GM18907 (cell line): ENCODE results near the gene CFAP251.

Experiments
- ATAC-seq: cut with Tn5 transposase; IDR thresholded peaks from one replicate; pipeline ENCODE4 v1.9.1; 2021; ENCODE audit warnings: mild to moderate bottlenecking, moderate library complexity; ENCODE audit not compliant: unreplicated experiment

Gene CFAP251

GRCh38 chr12:121996050-121996944 lies 77.9 kb downstream of the CFAP251 start:
- ATAC-seq: no peak

GRCh38 chr12:121996945-121997612 lies 78.7 kb downstream of the CFAP251 start:
- no peak for ATAC-seq

GRCh38 chr12:122001466-122002209 lies 83.2 kb downstream of the CFAP251 start:
- no peak for ATAC-seq

GRCh38 chr12:122003651-122004611 lies 85.5 kb downstream of the CFAP251 start:
- no peak for ATAC-seq

GRCh38 chr12:122004633-122005071 lies 86.3 kb downstream of the CFAP251 start:
- ATAC-seq: no peak

GRCh38 chr12:122005252-122005776 lies 86.9 kb downstream of the CFAP251 start:
- ATAC-seq: no peak

GRCh38 chr12:122006186-122006926 lies 88.0 kb downstream of the CFAP251 start:
- ATAC-seq: no peak

- ATAC-seq: no peak
Measured at GRCh38 chr12:122009741-122010140, 91.3 kb downstream of the CFAP251 start.

- no peak for ATAC-seq
Measured at GRCh38 chr12:122012184-122012583, 93.8 kb downstream of the CFAP251 start.

- ATAC-seq: no peak
Measured at GRCh38 chr12:122013136-122013535, 94.7 kb downstream of the CFAP251 start.

- ATAC-seq: no peak
Measured at GRCh38 chr12:122013791-122014590, 95.6 kb downstream of the CFAP251 start.

GRCh38 chr12:122014781-122015180 lies 96.4 kb downstream of the CFAP251 start:
- no peak for ATAC-seq

- ATAC-seq: no peak
Measured at GRCh38 chr12:122018457-122018856, 100.1 kb downstream of the CFAP251 start.

- no peak for ATAC-seq
Measured at GRCh38 chr12:122018937-122019336, 100.5 kb downstream of the CFAP251 start.

- no peak for ATAC-seq
Measured at GRCh38 chr12:122020795-122021192, 102.4 kb downstream of the CFAP251 start.

GRCh38 chr12:122021193-122021821 lies 102.9 kb downstream of the CFAP251 start:
- no peak for ATAC-seq

- ATAC-seq: no peak
Measured at GRCh38 chr12:122021822-122022392, 103.5 kb downstream of the CFAP251 start, which contains the start of gene BCL7A. Gene BCL7A, plus strand, starts transcription at chr12:122021884. Its CDS starts 208 bp downstream, at chr12:122022092.
